Suppressor macrophage treated with lipopolysaccharide for 4 hours (primary cell): Measurements from ENCODE around the gene LCLAT1.

ENCODE experiments used
- DNase-seq: peaks from one replicate; pipeline ENCODE4 v3.0.0-alpha.2; 2020

LCLAT1 gene

GRCh38 chr2:30527411-30527810 lies 80.4 kb downstream of the LCLAT1 start:
- DNase-seq, result no peak

DNA sequence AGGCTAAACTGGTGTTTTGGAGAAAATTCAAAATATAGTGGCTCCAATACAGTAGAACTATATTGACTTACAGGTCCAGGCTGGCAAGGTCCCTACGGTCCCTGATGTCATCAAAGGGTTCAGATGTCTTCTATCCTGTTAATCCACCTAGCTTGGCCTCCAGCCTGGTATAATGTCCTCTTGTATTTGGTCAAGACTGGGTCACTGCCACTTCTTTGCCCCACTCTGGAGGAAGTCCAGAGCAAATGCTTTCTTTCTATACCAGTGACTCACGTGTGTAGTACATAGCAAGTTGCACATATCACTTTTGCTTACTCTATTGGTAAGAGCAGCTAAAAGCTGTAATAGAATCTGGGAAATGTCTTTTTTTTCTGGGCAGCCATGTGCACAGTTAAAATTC lies 80.8 kb downstream of the LCLAT1 start:
- DNase-seq, result no peak

DNA sequence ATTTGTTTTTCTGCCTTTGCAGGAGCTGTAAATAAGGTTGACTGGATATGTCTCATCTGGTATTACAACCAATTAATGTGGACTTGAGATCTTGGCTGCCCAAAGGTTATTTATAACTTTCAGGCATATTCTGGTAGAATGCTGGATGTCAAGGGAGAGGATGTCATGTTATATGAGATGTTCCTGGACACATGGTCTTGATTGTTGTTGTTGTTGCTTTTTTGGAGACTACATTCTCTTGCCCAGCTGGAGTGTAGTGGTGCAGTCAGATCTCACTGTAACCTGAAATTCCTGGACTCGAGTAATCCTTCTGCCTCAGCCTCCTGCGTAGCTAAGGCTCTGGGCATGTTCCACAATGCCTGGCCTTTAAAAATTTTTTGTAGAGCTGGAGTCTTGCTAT lies 83.3 kb downstream of the LCLAT1 start:
- DNase-seq, result no peak

GRCh38 chr2:30541680-30542079 lies 94.6 kb downstream of the LCLAT1 start:
- no peak for DNase-seq

DNA sequence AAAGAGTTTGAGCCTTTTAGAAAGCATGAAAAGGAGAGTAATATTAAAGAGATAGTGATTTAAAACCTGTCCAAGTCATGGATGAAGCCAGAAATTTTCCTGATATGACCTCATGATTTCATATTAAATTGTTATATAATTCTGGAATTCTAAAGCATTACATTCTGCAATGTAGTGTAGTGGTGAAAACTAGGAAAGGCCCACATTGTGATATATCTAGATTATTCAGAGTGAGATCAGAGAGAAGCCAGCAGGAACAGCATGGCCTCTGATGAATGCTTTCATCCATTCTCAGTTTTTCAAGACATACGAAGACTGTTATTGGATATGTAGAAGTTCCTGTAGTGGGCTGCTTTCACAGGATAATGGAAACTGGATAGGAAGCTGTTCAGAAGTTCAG lies 98.8 kb downstream of the LCLAT1 start:
- DNase-seq, result no peak

GRCh38 chr2:30548386-30548785 lies 101.3 kb downstream of the LCLAT1 start:
- no peak for DNase-seq

GRCh38 chr2:30549096-30549495 lies 102.0 kb downstream of the LCLAT1 start:
- DNase-seq, result no peak

DNA sequence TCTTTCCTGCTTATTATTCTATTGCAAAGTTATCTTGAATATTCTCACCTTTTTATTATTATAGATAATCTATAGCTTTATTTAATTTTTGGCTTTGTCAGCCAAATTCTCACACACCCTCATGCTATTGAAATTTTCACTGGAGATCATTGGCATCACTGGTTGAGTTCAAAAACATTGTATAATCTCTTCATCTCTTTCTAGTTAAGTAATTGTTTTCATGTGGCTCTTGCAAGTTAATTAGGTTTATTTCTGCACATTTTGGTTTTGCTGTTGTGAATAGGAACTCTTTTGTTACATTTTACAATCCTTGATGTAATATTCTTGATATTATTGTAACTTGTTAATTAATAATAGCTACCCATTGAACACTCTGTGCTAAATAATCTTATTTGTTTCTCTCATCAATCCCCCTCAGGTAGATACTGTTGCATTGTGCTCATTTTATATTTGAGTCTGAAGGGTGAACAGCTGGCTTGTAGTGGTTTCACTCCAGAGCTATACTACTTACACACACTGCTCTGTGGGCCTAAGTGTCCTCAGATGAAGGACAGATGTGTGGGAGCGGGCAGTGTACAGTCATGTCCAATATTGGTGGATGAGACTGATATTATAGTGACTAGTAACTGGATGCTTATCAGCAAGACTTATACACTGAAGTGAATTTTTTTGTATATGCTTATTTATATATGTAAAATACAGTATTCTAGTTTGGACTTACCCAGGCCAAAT lies 112.7 kb downstream of the LCLAT1 start:
- DNase-seq, result no peak

- DNase-seq, result peak; percentile 18
Measured at GRCh38 chr2:30561349-30561748, 114.3 kb downstream of the LCLAT1 start.

DNA sequence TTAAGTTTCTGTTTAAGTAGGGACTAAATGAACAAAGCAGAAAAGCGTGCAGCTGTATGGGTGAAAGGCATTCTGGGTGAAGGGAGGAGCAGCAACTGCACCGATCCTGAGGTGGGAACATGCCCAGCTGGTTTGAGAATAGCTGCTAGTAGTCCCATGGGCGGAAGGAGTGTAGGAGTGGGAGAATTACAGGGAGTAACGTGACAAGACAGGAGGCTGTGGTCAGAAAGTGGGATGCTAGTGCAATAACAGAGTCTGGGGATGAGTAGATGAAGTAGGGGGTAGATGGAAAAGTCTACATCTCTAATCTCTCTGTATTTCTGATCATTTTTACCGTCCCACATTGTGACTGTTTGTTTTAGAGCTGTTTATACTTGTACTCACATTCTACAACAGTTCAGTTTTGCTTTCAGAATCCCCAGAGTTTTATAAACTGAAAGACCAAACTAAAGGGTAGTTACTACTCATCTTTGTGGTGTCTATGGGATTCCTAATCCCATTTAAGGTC lies 118.9 kb downstream of the LCLAT1 start:
- no peak for DNase-seq

GRCh38 chr2:30566631-30567030 lies 119.6 kb downstream of the LCLAT1 start:
- DNase-seq, result no peak

DNA sequence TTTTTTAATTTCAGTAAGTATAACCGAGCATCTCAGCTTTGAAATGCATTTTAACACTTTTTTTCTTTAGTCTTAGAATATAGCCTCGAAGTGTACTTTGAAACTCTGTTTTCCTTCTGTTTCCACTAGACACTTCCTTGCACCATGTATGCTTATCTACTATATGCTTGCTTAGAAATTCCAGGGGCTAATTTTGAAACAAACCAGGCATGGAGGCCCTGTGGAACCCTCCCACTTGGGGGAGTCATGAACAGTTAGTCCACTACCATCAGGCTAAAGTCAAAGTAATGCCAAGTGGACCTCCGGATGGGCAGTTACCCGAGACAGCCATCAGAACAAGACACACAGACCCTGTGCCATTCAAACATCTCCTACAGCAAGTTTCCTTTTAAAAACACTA lies 120.3 kb downstream of the LCLAT1 start:
- no peak for DNase-seq

- no peak for DNase-seq
Measured at GRCh38 chr2:30569946-30570345, 122.9 kb downstream of the LCLAT1 start.

DNA sequence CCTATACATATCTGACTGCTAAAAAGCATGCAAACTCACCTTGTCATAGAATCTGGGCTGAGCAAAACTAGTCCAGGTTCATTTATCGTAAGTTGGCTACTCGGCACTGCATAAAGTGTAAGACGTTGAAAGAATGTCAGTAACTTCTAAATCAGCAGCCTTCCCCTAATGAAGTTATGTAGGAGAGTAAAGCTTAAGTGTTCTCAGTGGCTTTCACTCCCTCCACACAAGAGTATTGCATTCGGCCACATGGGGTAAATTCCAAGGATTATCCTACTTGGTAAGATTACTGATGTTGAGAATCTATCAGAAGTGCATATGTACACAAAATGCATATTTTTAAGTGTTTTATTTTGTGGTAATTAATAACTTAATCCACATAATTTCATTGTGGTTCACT lies 130.1 kb downstream of the LCLAT1 start:
- DNase-seq, result no peak

GRCh38 chr2:30580391-30580790 lies 133.3 kb downstream of the LCLAT1 start:
- peak; percentile 22 for DNase-seq

DNA sequence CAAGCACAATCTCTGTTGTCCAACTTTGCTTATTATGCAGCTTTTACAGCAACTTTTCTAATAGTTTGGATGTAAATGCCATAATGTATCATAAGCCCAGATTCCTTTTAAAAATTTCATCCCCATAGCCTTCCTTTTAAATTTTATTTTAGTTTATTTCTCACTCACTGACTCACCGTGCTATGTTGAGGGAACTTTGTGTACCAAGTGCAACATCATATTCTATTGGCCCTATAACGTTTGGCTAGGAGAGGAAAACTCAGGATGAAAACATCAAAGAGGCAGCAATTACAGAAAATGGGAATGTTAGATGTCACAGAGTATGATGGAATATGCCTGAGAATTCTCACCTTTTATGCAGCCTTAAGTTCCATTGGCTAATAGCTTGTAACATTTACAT lies 135.5 kb downstream of the LCLAT1 start:
- DNase-seq, result no peak

GRCh38 chr2:30583204-30583749 lies 136.2 kb downstream of the LCLAT1 start:
- no peak for DNase-seq

DNA sequence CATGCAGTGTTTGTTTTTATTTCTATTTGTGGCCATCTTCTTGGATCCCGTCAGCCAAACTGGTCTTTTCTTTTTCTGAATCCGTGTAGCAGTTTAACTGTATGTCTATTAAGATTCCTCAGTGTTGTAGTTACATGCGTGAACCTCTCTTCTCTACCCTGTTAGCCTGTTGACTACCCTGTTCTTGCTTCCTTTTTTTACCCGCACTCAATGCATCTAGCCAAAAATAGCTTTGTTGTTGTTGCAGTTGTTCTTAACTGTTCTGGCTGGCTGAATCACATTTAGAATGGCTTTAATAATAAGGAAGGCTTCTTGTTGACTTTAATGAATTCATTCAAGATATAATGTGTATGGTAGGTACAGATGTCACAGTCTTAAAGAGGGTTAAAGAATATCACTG lies 137.1 kb downstream of the LCLAT1 start:
- peak; percentile 7 for DNase-seq

DNA sequence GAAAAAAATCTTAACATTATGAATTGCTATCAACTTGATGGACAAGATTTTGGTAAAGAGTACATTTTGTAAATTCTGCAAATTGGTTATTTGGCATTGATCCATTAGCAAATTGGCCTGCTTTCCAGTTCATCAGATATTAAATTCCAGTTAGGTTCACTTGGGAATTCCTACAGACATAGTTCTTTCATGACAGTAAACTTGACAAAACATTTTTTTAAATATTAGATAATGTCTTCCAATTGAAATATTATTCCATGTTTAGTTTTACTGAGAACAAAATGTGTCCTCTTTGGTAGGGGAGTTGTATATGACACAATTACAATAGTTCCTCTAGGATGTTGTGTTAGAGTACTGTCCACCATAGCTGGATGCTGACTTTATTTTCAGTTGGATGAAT lies 141.9 kb downstream of the LCLAT1 start:
- DNase-seq, result no peak

DNA sequence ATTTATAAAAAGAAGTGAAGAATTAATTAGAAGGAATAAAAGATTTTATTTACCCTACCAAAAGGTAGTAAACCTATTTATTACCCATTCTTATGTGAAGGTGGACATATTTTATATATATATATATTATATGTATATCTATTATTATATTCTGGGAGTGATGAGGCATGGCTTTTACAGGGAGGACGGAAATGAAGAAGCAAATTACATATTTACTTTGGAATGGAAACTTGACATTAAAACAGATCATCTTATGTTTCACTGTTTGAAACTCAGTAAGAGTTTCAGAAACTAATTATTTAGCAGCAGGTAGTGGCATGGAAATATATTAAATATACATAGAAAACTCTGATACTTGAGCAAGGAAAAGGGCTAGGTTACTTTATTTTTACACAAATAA lies 143.4 kb downstream of the LCLAT1 start:
- DNase-seq, result no peak

DNA sequence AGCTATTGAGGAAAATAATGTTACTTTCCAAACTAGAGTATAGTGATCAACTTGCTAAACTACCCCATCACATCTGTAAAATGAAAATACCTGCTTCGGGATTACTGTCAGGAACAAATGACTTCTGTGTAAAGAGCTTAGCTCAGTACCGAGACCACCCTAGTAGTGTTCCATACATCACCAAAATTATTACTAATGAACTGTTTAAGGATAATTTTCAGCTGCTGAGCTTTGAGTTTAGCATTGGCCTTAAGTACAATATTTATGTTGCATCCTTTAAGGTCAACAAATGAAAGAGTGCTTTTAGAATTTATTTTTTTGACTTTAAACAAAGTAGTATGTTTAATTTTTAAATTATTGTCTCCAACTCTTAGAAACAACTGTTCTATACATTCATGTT lies 144.1 kb downstream of the LCLAT1 start:
- no peak for DNase-seq

DNA sequence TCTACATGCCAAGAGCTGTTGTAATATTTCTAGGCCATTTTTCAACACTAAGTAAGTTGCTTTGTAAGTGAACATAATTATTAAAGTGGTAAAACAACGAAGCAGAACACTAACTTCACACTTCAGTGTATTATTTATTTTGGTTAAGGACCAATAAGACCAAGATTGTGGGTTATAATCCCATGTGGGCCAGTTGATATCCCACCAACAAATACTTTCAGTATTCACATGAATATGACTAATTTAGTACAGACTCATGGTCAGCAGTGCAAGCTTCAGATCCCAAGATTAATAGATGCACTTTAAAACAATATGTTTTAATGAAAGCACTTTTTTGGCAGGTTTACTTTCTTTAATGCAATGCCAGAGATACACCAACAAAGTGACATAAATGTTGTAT lies 154.3 kb downstream of the LCLAT1 start:
- DNase-seq, result no peak

- no peak for DNase-seq
Measured at GRCh38 chr2:30605197-30605596, 158.2 kb downstream of the LCLAT1 start.

- no peak for DNase-seq
Measured at GRCh38 chr2:30608643-30609042, 161.6 kb downstream of the LCLAT1 start.

DNA sequence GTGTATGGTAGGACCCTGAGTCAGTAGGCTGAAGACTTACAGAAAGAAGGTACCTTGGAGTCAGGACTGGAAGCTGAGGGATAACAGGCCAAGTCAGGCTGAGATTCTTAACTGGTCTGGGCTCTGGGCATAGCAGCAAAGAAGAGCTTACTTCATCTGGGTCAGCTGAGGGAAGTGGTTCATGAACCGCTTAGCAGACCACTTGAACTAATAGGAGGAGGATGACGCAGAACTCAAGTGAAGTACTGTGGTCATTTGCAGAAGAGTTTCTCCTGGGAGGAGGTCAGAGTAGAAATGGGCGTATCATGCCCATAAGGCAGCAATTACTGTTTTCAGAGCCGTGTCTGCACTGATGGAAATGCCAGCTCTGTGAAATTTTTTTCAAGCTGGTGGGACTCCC lies 164.5 kb downstream of the LCLAT1 start:
- DNase-seq, result peak; percentile 57
